Heart left ventricle (tissue), 13 donors: ENCODE data around the gene ARHGAP12.

Experiments used
- POLR2A ChIP-seq, 2 donors: fragments of 450-650 bp; IDR thresholded peaks; one replicate each; pipeline ENCODE4 v1.6.1; 2017; ENCODE audit warnings: antibody characterized with exemption in 2 of 2, mild to moderate bottlenecking in 2 of 2, moderate library complexity in 2 of 2
- TF ChIP-seq, protein P1 (sequence below), 12 donors: fragments of 200-600 bp; sonication (generic) in 4 of 12; IDR thresholded peaks; one replicate each; pipeline versions ENCODE4 v1.5.0 to v1.8.0; 2018 to 2022; ENCODE audit warnings: antibody characterized with exemption in 12 of 12, mild to moderate bottlenecking in 5 of 12
- donor health status: ischemic (EF 13 %, LVEDD 7.1; RV severe dilation, severe dysfunction).
- donor health status: DM: no; HTN: yes; CAD: no.
- donor health status: DM: no; HTN: no; CAD: no.
- donor health status: ischemic (EF 25% LVEDD 6.9; RV normal size, moderate dysfunction).
- donor health status: ischemic (EF 25% LVEDD 5.7; RV mildly dilated, moderate dysfunction).
- donor health status: ischemic (EF 35%, LVEDD 5.7; RV mildly dilated, moderate dysfunction).
- donor health status: nonischemic (EF 11% LVEDD 7.7; RV severe dilation, severe dysfunction).
- donor health status: DM: yes; HTN: yes; CAD: no.
- donor health status: PGD.
- donor health status: ischemic (EF 29% LVEDD 5.4; RV normal size, mild dysfunction).
- donor health status: nonischemic (EF 23%, LVEDD 6.1; RV moderate dilation, normal function).

DNA sequence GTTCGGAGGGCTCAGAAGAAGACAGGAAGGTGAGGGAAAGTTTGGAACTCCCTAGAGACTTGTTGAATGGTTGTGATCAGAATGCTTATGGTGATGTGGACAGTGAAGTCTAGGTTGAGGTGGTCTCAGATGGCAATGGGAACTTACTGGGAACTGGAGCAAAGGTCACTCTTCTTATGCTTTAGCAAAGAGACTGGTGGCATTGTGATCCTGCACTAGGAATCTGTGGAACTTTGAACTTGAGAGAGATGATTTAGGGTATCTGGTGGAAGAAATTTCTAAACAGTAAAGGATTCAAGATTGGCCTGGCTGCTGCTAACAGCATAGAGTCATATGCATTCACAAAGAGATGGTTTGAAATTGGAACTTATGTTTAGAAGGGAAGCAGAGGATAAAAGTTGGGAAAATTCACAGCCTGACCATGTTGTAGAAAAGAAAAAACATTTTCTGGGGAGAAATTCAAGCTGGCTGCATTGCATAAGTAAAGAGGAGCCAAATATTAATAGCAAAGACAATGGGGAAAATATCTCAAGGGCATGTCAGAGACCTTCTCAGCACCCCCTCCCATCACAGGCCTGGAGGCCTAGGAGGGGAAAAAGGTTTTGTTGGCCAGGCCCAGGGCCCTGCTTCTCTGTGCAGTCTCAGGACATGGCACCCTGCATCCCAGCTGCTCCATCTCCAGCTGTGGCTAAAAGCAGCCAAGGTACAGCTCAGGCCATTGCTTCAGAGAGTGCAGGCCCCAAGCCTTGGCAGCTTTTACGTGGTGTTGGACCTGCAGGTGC is 26.0 kb upstream of the ARHGAP12 start:
- TF ChIP-seq, protein P1, sequence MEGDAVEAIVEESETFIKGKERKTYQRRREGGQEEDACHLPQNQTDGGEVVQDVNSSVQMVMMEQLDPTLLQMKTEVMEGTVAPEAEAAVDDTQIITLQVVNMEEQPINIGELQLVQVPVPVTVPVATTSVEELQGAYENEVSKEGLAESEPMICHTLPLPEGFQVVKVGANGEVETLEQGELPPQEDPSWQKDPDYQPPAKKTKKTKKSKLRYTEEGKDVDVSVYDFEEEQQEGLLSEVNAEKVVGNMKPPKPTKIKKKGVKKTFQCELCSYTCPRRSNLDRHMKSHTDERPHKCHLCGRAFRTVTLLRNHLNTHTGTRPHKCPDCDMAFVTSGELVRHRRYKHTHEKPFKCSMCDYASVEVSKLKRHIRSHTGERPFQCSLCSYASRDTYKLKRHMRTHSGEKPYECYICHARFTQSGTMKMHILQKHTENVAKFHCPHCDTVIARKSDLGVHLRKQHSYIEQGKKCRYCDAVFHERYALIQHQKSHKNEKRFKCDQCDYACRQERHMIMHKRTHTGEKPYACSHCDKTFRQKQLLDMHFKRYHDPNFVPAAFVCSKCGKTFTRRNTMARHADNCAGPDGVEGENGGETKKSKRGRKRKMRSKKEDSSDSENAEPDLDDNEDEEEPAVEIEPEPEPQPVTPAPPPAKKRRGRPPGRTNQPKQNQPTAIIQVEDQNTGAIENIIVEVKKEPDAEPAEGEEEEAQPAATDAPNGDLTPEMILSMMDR (IDR thresholded peaks at IDR 0.05), result no peak
- no peak for TF ChIP-seq POLR2A (IDR thresholded peaks at IDR 0.05)
